H1 (cell line): ENCODE measurements around the gene CREB3L4. TPM values are rescaled to one million over a fixed set of nuclear protein-coding genes. Genes with fewer than 3 reads are reported as not detected.

Experiments used
- CTCF ChIA-PET: fragments of 300-600 bp; sonication (Branson Sonifier 250); formaldehyde crosslinking; loops from one replicate; lab custom pipeline; 2021; ENCODE audit not compliant: partially characterized antibody; lab: Charles Lee
- POLR2A ChIA-PET: fragments of 300-600 bp; sonication (Branson Sonifier 250); formaldehyde crosslinking; loops from one replicate; lab custom pipeline; 2021; ENCODE audit warnings: inconsistent platforms; ENCODE audit not compliant: partially characterized antibody; lab: Charles Lee
- DNase-seq, 2 experiments: peaks; one replicate each; pipeline versions ENCODE4 v3.0.0 to v3.0.0-alpha.2; 2010 to 2022; ENCODE audit warnings: low spot score in 2 of 2, low read depth in 1 of 2, mixed read lengths in 1 of 2
- FAIRE-seq: peaks from 2 replicates; lab custom pipeline; 2011; peaks lifted over from hg19 to GRCh38; lab: Jason Lieb, UNC
- H2AFZ ChIP-seq: 2 replicates; pipeline ENCODE4 v1.8.1; 2012; ENCODE audit warnings: low read length, inconsistent platforms
- H2AK5ac ChIP-seq: 2 replicates; pipeline ENCODE4 v1.6.1; 2013; ENCODE audit warnings: low read depth, low read length
- H2BK120ac ChIP-seq: replicated peaks from 2 replicates; pipeline ENCODE3; 2013; ENCODE audit warnings: low read depth, low read length, inconsistent platforms
- H2BK12ac ChIP-seq: 2 replicates; pipeline ENCODE4 v1.6.1; 2013; ENCODE audit warnings: low read depth, low read length
- H2BK15ac ChIP-seq: 2 replicates; pipeline ENCODE4 v1.6.1; 2013; ENCODE audit warnings: low read length
- H2BK20ac ChIP-seq: 2 replicates; pipeline ENCODE4 v1.6.1; 2013; ENCODE audit warnings: low read length
- H2BK5ac ChIP-seq: 2 replicates; pipeline ENCODE4 v1.6.1; 2013; ENCODE audit warnings: low read depth, low read length
- H3K14ac ChIP-seq: 2 replicates; pipeline ENCODE4 v1.6.1; 2013; ENCODE audit warnings: inconsistent platforms; ENCODE audit not compliant: insufficient read length
- H3K18ac ChIP-seq: 2 replicates; pipeline ENCODE4 v1.6.1; 2013; ENCODE audit warnings: low read length; ENCODE audit errors: extremely low read depth
- H3K23ac ChIP-seq: 2 replicates; pipeline ENCODE4 v1.6.1; 2013; ENCODE audit warnings: inconsistent platforms; ENCODE audit not compliant: insufficient read length
- H3K23me2 ChIP-seq: 2 replicates; pipeline ENCODE4 v1.6.1; 2013; ENCODE audit warnings: low read depth, low read length
- H3K27ac ChIP-seq: 2 replicates; pipeline ENCODE4 v1.6.1; 2011; ENCODE audit warnings: low read depth, low read length, inconsistent platforms
- H3K27me3 ChIP-seq, 4 experiments: replicated peaks in 1 of 4; 1 replicate in 1 of 4; 2 replicates in 3 of 4; pipeline versions ENCODE4 v1.6.1 to v1.8.1; 2011 to 2013; ENCODE audit warnings: low read length in 3 of 4, mild to moderate bottlenecking in 3 of 4, inconsistent platforms in 2 of 4, mixed read lengths in 2 of 4, moderate library complexity in 1 of 4; ENCODE audit not compliant: control insufficient read depth in 3 of 4, insufficient read depth in 3 of 4; ENCODE audit errors: extremely low read depth in 1 of 4
- H3K36me3 ChIP-seq, 4 experiments: 2 replicates each; pipeline versions ENCODE4 v1.6.1 to v1.8.1; 2011 to 2013; ENCODE audit warnings: mild to moderate bottlenecking in 4 of 4, low read length in 3 of 4, moderate library complexity in 2 of 4, control low read depth in 1 of 4, inconsistent platforms in 1 of 4; ENCODE audit not compliant: insufficient read depth in 4 of 4, control insufficient read depth in 2 of 4
- H3K4ac ChIP-seq: replicated peaks from 2 replicates; pipeline ENCODE3; 2013; ENCODE audit warnings: low read length, low read depth, mixed read lengths, inconsistent platforms; ENCODE audit not compliant: insufficient read length
- H3K4me1 ChIP-seq, 4 experiments: replicated peaks in 1 of 4; 1 replicate in 1 of 4; 2 replicates in 3 of 4; pipeline versions ENCODE4 v1.6.1 to v1.8.1; 2011 to 2013; ENCODE audit warnings: low read length in 3 of 4, inconsistent platforms in 2 of 4, mixed read lengths in 1 of 4; ENCODE audit not compliant: insufficient read depth in 4 of 4, control insufficient read depth in 3 of 4
- H3K4me2 ChIP-seq, 2 experiments: 2 replicates each; pipeline versions ENCODE4 v1.6.1 to v1.8.1; 2011 to 2013; ENCODE audit warnings: low read depth in 2 of 2, low read length in 2 of 2, control low read depth in 1 of 2, inconsistent platforms in 1 of 2, mild to moderate bottlenecking in 1 of 2; ENCODE audit not compliant: insufficient read depth in 1 of 2
- H3K4me3 ChIP-seq, 4 experiments: fragments of 200-600, 300-600 bp in 1 of 4; sonication (generic), shearing (Covaris generic), sonication (Bioruptor Twin) in 1 of 4; 2 replicates each; pipeline versions ENCODE4 v1.5.1 to v1.8.1; 2011 to 2016; ENCODE audit warnings: low read length in 4 of 4, low read depth in 3 of 4, control low read depth in 2 of 4, inconsistent platforms in 2 of 4, mild to moderate bottlenecking in 2 of 4, mixed read lengths in 1 of 4, moderate library complexity in 1 of 4; ENCODE audit not compliant: insufficient read depth in 2 of 4; ENCODE audit errors: extremely low read depth in 1 of 4
- H3K56ac ChIP-seq: replicated peaks from 2 replicates; pipeline ENCODE3; 2013; ENCODE audit warnings: low read depth, mild to moderate bottlenecking, mixed read lengths, low read length, inconsistent platforms; ENCODE audit not compliant: insufficient read length
- H3K79me1 ChIP-seq: 2 replicates; pipeline ENCODE4 v1.6.1; 2013; ENCODE audit warnings: low read depth, low read length, control low read depth
- H3K79me2 ChIP-seq, 2 experiments: 2 replicates each; pipeline versions ENCODE4 v1.6.1 to v1.8.1; 2012 to 2013; ENCODE audit warnings: low read length in 2 of 2, mild to moderate bottlenecking in 2 of 2, inconsistent platforms in 1 of 2; ENCODE audit not compliant: insufficient read depth in 2 of 2, control insufficient read depth in 1 of 2
- H3K9ac ChIP-seq, 4 experiments: replicated peaks in 1 of 4; 1 replicate in 1 of 4; 2 replicates in 3 of 4; pipeline versions ENCODE4 v1.6.1 to v1.8.1; 2011 to 2013; ENCODE audit warnings: low read depth in 3 of 4, low read length in 3 of 4, control low read depth in 2 of 4, mild to moderate bottlenecking in 2 of 4, moderate library complexity in 2 of 4, inconsistent platforms in 1 of 4; ENCODE audit errors: extremely low read depth in 1 of 4
- H3K9me3 ChIP-seq, 2 experiments: 2 replicates each; pipeline versions ENCODE4 v1.6.1 to v1.8.1; 2012 to 2013; ENCODE audit warnings: mild to moderate bottlenecking in 2 of 2, moderate library complexity in 2 of 2, control low read depth in 1 of 2, inconsistent platforms in 1 of 2, low read depth in 1 of 2, low read length in 1 of 2, mixed read lengths in 1 of 2; ENCODE audit not compliant: insufficient read depth in 2 of 2
- H4K20me1 ChIP-seq, 2 experiments: replicated peaks in 1 of 2; 2 replicates each; pipeline versions ENCODE3 to v1.8.1; 2011 to 2013; ENCODE audit warnings: inconsistent platforms in 2 of 2, low read length in 2 of 2, mild to moderate bottlenecking in 1 of 2; ENCODE audit not compliant: insufficient read depth in 2 of 2, control insufficient read depth in 1 of 2
- H4K5ac ChIP-seq: 2 replicates; pipeline ENCODE4 v1.6.1; 2013; ENCODE audit warnings: low read length, low read depth, mixed read lengths, inconsistent platforms; ENCODE audit not compliant: insufficient read length
- H4K8ac ChIP-seq: 2 replicates; pipeline ENCODE4 v1.8.0; 2013; ENCODE audit warnings: mild to moderate bottlenecking, moderate library complexity, low read length, inconsistent platforms; ENCODE audit not compliant: insufficient read depth; ENCODE audit errors: extremely low read depth
- H4K91ac ChIP-seq: replicated peaks from 2 replicates; pipeline ENCODE3; 2013; ENCODE audit warnings: low read length, mixed read lengths, inconsistent platforms; ENCODE audit not compliant: insufficient read length
- CREB1 ChIP-seq: IDR thresholded peaks from 2 replicates; pipeline ENCODE4 v1.6.1; 2012; ENCODE audit warnings: inconsistent platforms
- TEAD4 ChIP-seq: IDR thresholded peaks from 2 replicates; pipeline ENCODE4 v1.6.1; 2012; ENCODE audit warnings: low read depth, low read length, inconsistent platforms, mixed read lengths
- WGBS, 2 experiments: shearing (Covaris generic) in 1 of 2; methylation state at CpG; one replicate each; pipeline versions ENCODE4 v1.1.6 to v1.1.7; 2013 to 2015; ENCODE audit warnings: low lambda C conversion rate in 2 of 2, mixed read lengths in 2 of 2, inconsistent platforms in 1 of 2, low coverage in 1 of 2, missing lambda C conversion rate in 1 of 2; ENCODE audit not compliant: insufficient replicate concordance in 2 of 2, insufficient coverage in 1 of 2, insufficient read length in 1 of 2; ENCODE audit errors: extremely low coverage in 1 of 2, missing lambda C conversion rate in 1 of 2; 5-methylcytosine and 5-hydroxymethylcytosine counted together
- polyA plus RNA-seq, 7 experiments: library from polyadenylated mRNA; depleted of rRNA in 3 of 7; stranded (reverse) in 5 of 7; unstranded in 2 of 7; fragments of >200 nt in 5 of 7; fragments of 200-250 nt in 2 of 7; gene quantifications; 1 replicate in 5 of 7; 2 replicates in 1 of 7; 4 replicates in 1 of 7; pipeline versions ENCODE4 v1.2.1 to v1.2.3, GENCODE V29; 2011 to 2013; ENCODE audit warnings: missing spikeins in 2 of 7, mixed read lengths in 2 of 7
- total RNA-seq: library from RNA; stranded (reverse); fragmentation: NEBNext Ultra II Directional; extraction: Animal tissue kit (Norgen Biotek cat#: 25700); gene quantifications from 2 replicates; pipeline ENCODE4 v1.2.1, GENCODE V29; 2021

Gene CREB3L4
- total and polyA plus RNA-seq, 2 of the 8 experiments (the other 6 are each of a cell fraction or from before 2014, with no cell fraction given) = 34.4 to 54.0 TPM

DNA sequence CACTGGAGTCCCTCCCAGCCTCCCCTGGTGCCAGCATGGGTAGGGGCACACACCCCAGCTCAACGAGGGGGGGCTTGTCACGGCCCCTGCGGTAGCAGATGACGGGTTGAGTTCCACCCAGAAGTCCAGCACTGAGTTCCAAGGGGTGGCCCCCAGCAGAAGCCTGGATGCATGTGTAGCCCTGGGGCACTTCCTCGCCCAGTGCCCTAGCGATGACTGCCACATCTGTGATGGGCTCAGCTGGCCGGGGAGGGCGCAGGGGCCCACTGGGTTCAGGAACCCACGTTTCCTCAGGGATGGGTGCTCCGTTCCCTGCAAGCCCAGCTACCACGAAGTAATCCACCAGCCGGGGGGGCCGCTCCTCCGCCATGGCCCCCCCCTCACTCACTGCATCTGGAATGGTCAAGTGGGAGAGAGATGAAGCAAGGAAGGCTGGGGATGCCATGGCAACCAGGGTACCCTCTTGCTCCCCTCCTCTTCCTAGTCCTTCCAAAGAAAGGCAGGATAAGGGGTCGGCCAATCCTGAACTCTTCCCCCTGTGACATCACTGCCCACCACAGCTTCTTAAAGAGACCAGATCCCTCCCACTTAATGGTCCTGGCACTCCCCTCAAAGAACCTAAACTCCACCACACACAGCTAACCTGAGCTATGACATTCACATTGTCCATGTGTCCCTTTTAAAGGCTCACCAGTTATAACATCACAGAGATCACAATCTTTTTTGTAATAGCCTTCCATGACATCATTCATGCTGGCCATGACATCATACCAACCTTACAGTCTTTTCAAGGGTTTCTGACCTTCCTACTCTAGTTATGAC, 23.5 kb upstream of the CREB3L4 start:
- Histone ChIP-seq H3K4me3 (no peak overlapping the region), H3K79me1 (no peaks in the 10 kb centered on the region), H3K9ac (no peak overlapping the region), H3K14ac (no peak overlapping the region), H4K20me1 (peaks cover 3% of the 10 kb centered on the region in 2 experiments), H3K18ac (no peak overlapping the region), H3K4me1 (peaks cover 0 to 5% (median 2%) of the 10 kb centered on the region in 4 experiments; a peak in 2 of 7 replicates), H3K23ac (no peak overlapping the region), H3K4ac (no peak overlapping the region), H3K27me3 (no peaks in the 10 kb centered on the region), H3K9me3 (no peaks in the 10 kb centered on the region), H3K4me2 (peak overlapping the region in 1 of 2 experiments; percentile 69; a peak in 1 of 4 replicates), H2BK15ac (no peak overlapping the region), H4K5ac (no peak overlapping the region), H2AFZ (no peak overlapping the region), H3K79me2 (peaks cover 0 to 18% of the 10 kb centered on the region in 2 experiments; a peak in 2 of 4 replicates), H2BK5ac (no peak overlapping the region), H3K36me3 (peaks cover 6 to 28% (median 20%) of the 10 kb centered on the region in 4 experiments; a peak in 5 of 8 replicates), H3K23me2 (peaks cover 6% of the 10 kb centered on the region; the same call in 1 of the 2 replicates), H2BK20ac (no peak overlapping the region), H3K56ac (no peak overlapping the region), H2AK5ac (no peak overlapping the region), H4K8ac (no peak overlapping the region; the same call in 1 of the 2 replicates), H3K27ac (no peak overlapping the region), H2BK120ac (no peak overlapping the region), H4K91ac (no peak overlapping the region), H2BK12ac (no peak overlapping the region)
- no peak for FAIRE-seq
- CTCF ChIA-PET = interaction anchor here (0.6 to 4.2 kb wide), 18 partner anchors 10 to 433 kb away, joined by 3 to 31 read pairs (median 4); partner anchors contain the start of genes CREB3L4, CRTC2 and RAB13
- TF ChIP-seq TEAD4 = no peak
- peak; percentile 82 for TF ChIP-seq CREB1
- 89% methylated on average over 15 of the region's 15 CpGs; no CpG with 5 or more reads in 1 of the 2 experiments for WGBS, 2 experiments
- DNase-seq = no peak
- POLR2A ChIA-PET = interaction anchor here (1.1 to 11.4 kb wide), 12 partner anchors 10 to 147 kb away, joined by 3 to 75 read pairs (median 35); partner anchors contain the start of genes CREB3L4, CRTC2, GATAD2B and JTB
